ENCODE results near the gene STPG4. TPM values are rescaled to one million over a fixed set of nuclear protein-coding genes. Genes with fewer than 3 reads are reported as not detected.
A peak's percentile ranks its signal among the peaks of the same experiment; 100 is the strongest.

STPG4 gene
- polyA plus RNA-seq, 1 of the 3 experiments (the other 2 are of a cell fraction): 0.20 TPM

- TF ChIP-seq REST (IDR thresholded peaks at IDR 0.05; ENCODE audit: low read depth, low read length): no peak
- TF ChIP-seq RXRA (IDR thresholded peaks at IDR 0.05; ENCODE audit: borderline replicate concordance, low read depth): no peak
- TF ChIP-seq PBX3 (IDR thresholded peaks at IDR 0.05): no peak; the same call in 1 of the 2 replicates
- no peak for TF ChIP-seq FOXM1 (IDR thresholded peaks at IDR 0.05; ENCODE audit: low read depth)
- 0 out of 2 replicates have a peak, but pooled peaks have one; percentile 29 for TF ChIP-seq TAF1 (IDR thresholded peaks at IDR 0.05; ENCODE audit: borderline replicate concordance, low read depth, low read length)
- no peak for TF ChIP-seq RFX5 (IDR thresholded peaks at IDR 0.05; ENCODE audit: low read length)
- TF ChIP-seq EP300 (IDR thresholded peaks at IDR 0.05; ENCODE audit: borderline replicate concordance in 1 of 2, low read depth in 1 of 2, low read length in 1 of 2): no peak
- TF ChIP-seq YY1 (IDR thresholded peaks at IDR 0.05; ENCODE audit: low read depth): no peak
These were observed 19.7 kb upstream of the STPG4 start (continued) for GRCh38 chr2:47174733-47175361.

- peaks cover 22 to 43% of the 10 kb centered on the region in 2 experiments; a peak in 3 of 4 replicates for H3K4me1 ChIP-seq (ENCODE audit: control insufficient read depth in 1 of 2, insufficient read depth in 2 of 2, low read depth in 1 of 2, low read length in 1 of 2)
- ChIA-PET POLR2A (interaction anchor here (1.0 to 2.0 kb wide), 10 partner anchors 86 to 190 kb away, joined by 3 to 8 read pairs (median 4); no protein-coding TSS in a partner anchor), CTCF (interaction anchor here (0.6 to 2.8 kb wide), 8 partner anchors 19 to 1964 kb away, joined by 3 to 12 read pairs (median 3); partner anchors contain the start of gene STPG4)
- H3K36me3 ChIP-seq (replicated peaks in 1 of 2; ENCODE audit: control insufficient read depth in 1 of 2, insufficient read depth in 2 of 2, low read length in 1 of 2): peaks cover 45 to 52% of the 10 kb centered on the region in 2 experiments
- no peak overlapping the region for H2AFZ ChIP-seq (ENCODE audit: low read depth)
- peak overlapping the region; percentile 98 to 100 for H3K27ac ChIP-seq (ENCODE audit: low read depth in 2 of 2, low read length in 1 of 2)
- no peaks in the 10 kb centered on the region for H3K27me3 ChIP-seq (ENCODE audit: insufficient read depth)
- peak overlapping the region; percentile 100 for H3K9ac ChIP-seq
- H3K4me3 ChIP-seq (ENCODE audit: low read depth in 2 of 2, low read length in 1 of 2): peak overlapping the region; percentile 100
- H3F3A ChIP-seq (replicated peaks; ENCODE audit: insufficient read depth): peaks cover 52% of the 10 kb centered on the region
- H3K9me2 ChIP-seq: no peaks in the 10 kb centered on the region
- peak overlapping the region; percentile 85 for H3K4me2 ChIP-seq
- H4K20me1 ChIP-seq (ENCODE audit: insufficient read depth): peaks cover 62% of the 10 kb centered on the region
- H3K79me2 ChIP-seq (ENCODE audit: insufficient read depth): peaks cover 78% of the 10 kb centered on the region
- H3K9me3 ChIP-seq: no peaks in the 10 kb centered on the region
- DNase-seq: no peak
- TF ChIP-seq SMC3 (IDR thresholded peaks at IDR 0.05; ENCODE audit: low read depth, low read length) (no peak), MXI1 (IDR thresholded peaks at IDR 0.05; ENCODE audit: low read depth, low read length) (peak; percentile 37), RAD21 (IDR thresholded peaks at IDR 0.05; ENCODE audit: low read length) (peak; percentile 16; the same call in 1 of the 2 replicates)
- 1% methylated on average over 9 of the region's 9 CpGs for WGBS (ENCODE audit: low lambda C conversion rate)
These were observed 19.1 kb upstream of the STPG4 start for GRCh38 chr2:47173986-47174732.

Data from SK-N-SH (cell line).